ENCODE results near the gene KREMEN1. TPM values are rescaled to one million over a fixed set of nuclear protein-coding genes. Genes with fewer than 3 reads are reported as not detected.
A peak's percentile ranks its signal among the peaks of the same experiment; 100 is the strongest.

KREMEN1 gene
- total and polyA plus RNA-seq, 10 of the 15 experiments (the other 5 are each of a cell fraction or from before 2014, with no cell fraction given) = 0.10 to 2.5 (median 0.20) TPM; not detected in 1

GRCh38 chr22:29163808-29164207, 91.0 kb downstream of the KREMEN1 start:
- Histone ChIP-seq H3K9me3 (replicated peaks; ENCODE audit: control insufficient read depth, insufficient read depth, low read length) (peaks cover 4% of the 10 kb centered on the region; the same call in 2 of the 3 replicates), H3K4me2 (ENCODE audit: control insufficient read depth, insufficient read depth) (no peak overlapping the region), H3K79me2 (ENCODE audit: control insufficient read depth, insufficient read depth, low read length) (no peaks in the 10 kb centered on the region), H3K36me3 (ENCODE audit: control insufficient read depth in 2 of 2, insufficient read depth in 2 of 2, low read length in 1 of 2) (no peaks in the 10 kb centered on the region), H3K9ac (ENCODE audit: control insufficient read depth, insufficient read depth, low read length) (no peak overlapping the region), H3K27me3 (replicated peaks in 1 of 2; ENCODE audit: control insufficient read depth in 2 of 2, insufficient read depth in 2 of 2, low read length in 1 of 2) (no peaks in the 10 kb centered on the region; a peak in 1 of 4 replicates), H4K20me1 (ENCODE audit: control insufficient read depth, insufficient read depth) (no peaks in the 10 kb centered on the region), H3K27ac (ENCODE audit: control insufficient read depth, insufficient read depth) (no peak overlapping the region), H2AFZ (ENCODE audit: control insufficient read depth, low read depth, low read length) (no peak overlapping the region), H3K4me3 (no peak overlapping the region), H3K4me1 (ENCODE audit: control insufficient read depth, insufficient read depth, low read length) (peaks cover 27% of the 10 kb centered on the region)
- FAIRE-seq = no peak
- no peak for DNase-seq (ENCODE audit: low read depth, low spot score)
- intact Hi-C loops (cut with micrococcal nuclease; ENCODE audit: unreplicated experiment) = no loop called here
- in situ Hi-C loops (cut with MboI) = no loop called here
- 87% methylated on average over 13 of the region's 13 CpGs for WGBS (ENCODE audit: insufficient coverage, insufficient replicate concordance, low lambda C conversion rate, missing lambda C conversion rate)
- RAD21 ChIA-PET (ENCODE audit: unreplicated experiment) = interaction anchor here (0.6 to 1.6 kb wide), 3 partner anchors 8 to 106 kb away, joined by 3 read pairs; no protein-coding TSS in a partner anchor
- TF ChIP-seq GABPA (IDR thresholded peaks at IDR 0.05; ENCODE audit: low read depth) (no peak), SUPT20H (IDR thresholded peaks at IDR 0.05; ENCODE audit: borderline replicate concordance, control insufficient read depth, low read depth, low read length) (no peak), RUNX3 (IDR thresholded peaks at IDR 0.05; ENCODE audit: low read length) (0 out of 2 replicates have a peak, but pooled peaks have one; percentile 28), TCF7 (IDR thresholded peaks at IDR 0.05; ENCODE audit: borderline replicate concordance) (no peak), BRCA1 (IDR thresholded peaks at IDR 0.05; ENCODE audit: low read depth, low read length) (no peak), ZBTB33 (IDR thresholded peaks at IDR 0.05) (peak; percentile 50; the same call in 1 of the 2 replicates), BMI1 (IDR thresholded peaks at IDR 0.05; ENCODE audit: borderline replicate concordance) (no peak), JUNB (IDR thresholded peaks at IDR 0.05) (no peak), TARDBP (IDR thresholded peaks at IDR 0.05; ENCODE audit: borderline replicate concordance) (no peak), KLF5 (IDR thresholded peaks at IDR 0.05; ENCODE audit: partially characterized antibody) (no peak), MTA3 (IDR thresholded peaks at IDR 0.05; ENCODE audit: borderline replicate concordance, low read length) (no peak), ELK1 (IDR thresholded peaks at IDR 0.05; ENCODE audit: low read depth, low read length) (no peak), CEBPB (IDR thresholded peaks at IDR 0.05; ENCODE audit: borderline replicate concordance in 1 of 2, low read depth in 2 of 2, low read length in 2 of 2) (no peak), KAT2A (conservative IDR thresholded peaks at IDR 0.05; ENCODE audit: control insufficient read depth, low read depth, low read length) (no peak), POLR2AphosphoS2 (IDR thresholded peaks at IDR 0.05; ENCODE audit: low read depth, low read length) (no peak), CBX5 (IDR thresholded peaks at IDR 0.05; ENCODE audit: low read depth) (no peak), REST (IDR thresholded peaks at IDR 0.05; ENCODE audit: low read depth, low read length) (no peak)
- ATAC-seq = no peak
- no TSS peak for BruUV-seq (replicated peaks)
- CTCF ChIA-PET = interaction anchor here (2.2 to 6.2 kb wide), 2 partner anchors 10 to 40 kb away, joined by 10 to 78 read pairs; partner anchors contain the start of gene EMID1
- SMC1A ChIA-PET (ENCODE audit: uncharacterized antibody, unreplicated experiment) = interaction anchor here (1.0 kb wide), 1 partner anchor 37 kb away, joined by 3 read pairs; no protein-coding TSS in a partner anchor
- POLR2A ChIA-PET = interaction anchor here (0.6 to 10.6 kb wide), 2 partner anchors 40 to 196 kb away, joined by 7 to 239 read pairs; partner anchors contain the start of gene EMID1
